Hematopoietic multipotent progenitor cell treated with erythropoietin and hydrocortisone succinate and interleukin-3 and kit ligand, for 4 days (in vitro differentiated cells): ENCODE data around the gene ADCY10.
"Not testable (repeated sequence)": the region's sequence is repeated elsewhere in the genome, so short reads cannot be mapped to it uniquely, and the experiment has no call there.

Experiments used
- DNase-seq: peaks from one replicate; pipeline ENCODE4 v3.0.0-alpha.2; 2015

The ADCY10 gene

GRCh38 chr1:167880580-167881021 lies 33.3 kb downstream of the ADCY10 start:
- DNase-seq = peak; percentile 45

- DNase-seq = peak; percentile 55
Observed at GRCh38 chr1:167879508-167879907, 34.4 kb downstream of the ADCY10 start.

GRCh38 chr1:167878372-167879160 lies 35.4 kb downstream of the ADCY10 start:
- peak; percentile 30 for DNase-seq

- no peak for DNase-seq
Observed at GRCh38 chr1:167876597-167877175, 37.2 kb downstream of the ADCY10 start.

- no peak for DNase-seq
Observed at GRCh38 chr1:167871331-167871730, 42.6 kb downstream of the ADCY10 start.

- DNase-seq = peak; percentile 37
Observed at GRCh38 chr1:167869157-167870001, 44.6 kb downstream of the ADCY10 start.

GRCh38 chr1:167866739-167867414 lies 47.1 kb downstream of the ADCY10 start:
- peak; percentile 89 for DNase-seq

- DNase-seq = peak; percentile 37
Observed at GRCh38 chr1:167866326-167866725, 47.6 kb downstream of the ADCY10 start.

- not testable (repeated sequence) for DNase-seq
Observed at GRCh38 chr1:167865804-167866308, 48.1 kb downstream of the ADCY10 start.

GRCh38 chr1:167865193-167865592 lies 48.7 kb downstream of the ADCY10 start:
- not testable (repeated sequence) for DNase-seq

GRCh38 chr1:167864392-167865032 lies 49.4 kb downstream of the ADCY10 start:
- peak; percentile 42 for DNase-seq

GRCh38 chr1:167863921-167864279 lies 50.0 kb downstream of the ADCY10 start:
- DNase-seq = no peak

- not testable (repeated sequence) for DNase-seq
Observed at GRCh38 chr1:167863191-167863920, 50.6 kb downstream of the ADCY10 start.

GRCh38 chr1:167862432-167863076 lies 51.4 kb downstream of the ADCY10 start:
- DNase-seq = no peak

GRCh38 chr1:167861664-167862381 lies 52.1 kb downstream of the ADCY10 start:
- DNase-seq = no peak

- DNase-seq = no peak
Observed at GRCh38 chr1:167860231-167860923, 53.6 kb downstream of the ADCY10 start.

- DNase-seq = no peak
Observed at GRCh38 chr1:167856711-167857418, 57.1 kb downstream of the ADCY10 start.

GRCh38 chr1:167854184-167854583 lies 59.8 kb downstream of the ADCY10 start:
- DNase-seq = no peak

GRCh38 chr1:167849666-167850065 lies 64.3 kb downstream of the ADCY10 start:
- no peak for DNase-seq
